ENCODE data around the gene LSAMP.

DNA sequence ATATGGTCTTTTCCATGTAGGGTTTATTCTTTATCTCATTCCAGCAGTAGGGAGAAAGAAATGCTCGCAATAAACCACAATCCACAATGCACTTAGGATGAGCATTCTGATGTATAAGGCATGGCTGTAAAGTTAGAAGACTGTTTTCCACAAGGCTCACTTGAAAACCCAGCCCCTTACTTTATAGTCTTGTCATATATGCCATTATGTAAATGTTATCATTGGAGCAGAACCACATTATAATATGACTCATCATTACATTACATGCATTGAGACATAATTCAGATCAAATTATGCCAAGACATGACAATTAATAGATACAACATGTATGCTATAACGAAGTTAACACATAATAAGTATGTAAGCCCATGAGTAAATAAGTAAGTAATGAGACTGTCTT, 348.1 kb downstream of the LSAMP start:
- TF ChIP-seq TCF7L2 (IDR thresholded peaks at IDR 0.05; ENCODE audit: low read depth, low read length), result no peak
- TF ChIP-seq, protein P1, sequence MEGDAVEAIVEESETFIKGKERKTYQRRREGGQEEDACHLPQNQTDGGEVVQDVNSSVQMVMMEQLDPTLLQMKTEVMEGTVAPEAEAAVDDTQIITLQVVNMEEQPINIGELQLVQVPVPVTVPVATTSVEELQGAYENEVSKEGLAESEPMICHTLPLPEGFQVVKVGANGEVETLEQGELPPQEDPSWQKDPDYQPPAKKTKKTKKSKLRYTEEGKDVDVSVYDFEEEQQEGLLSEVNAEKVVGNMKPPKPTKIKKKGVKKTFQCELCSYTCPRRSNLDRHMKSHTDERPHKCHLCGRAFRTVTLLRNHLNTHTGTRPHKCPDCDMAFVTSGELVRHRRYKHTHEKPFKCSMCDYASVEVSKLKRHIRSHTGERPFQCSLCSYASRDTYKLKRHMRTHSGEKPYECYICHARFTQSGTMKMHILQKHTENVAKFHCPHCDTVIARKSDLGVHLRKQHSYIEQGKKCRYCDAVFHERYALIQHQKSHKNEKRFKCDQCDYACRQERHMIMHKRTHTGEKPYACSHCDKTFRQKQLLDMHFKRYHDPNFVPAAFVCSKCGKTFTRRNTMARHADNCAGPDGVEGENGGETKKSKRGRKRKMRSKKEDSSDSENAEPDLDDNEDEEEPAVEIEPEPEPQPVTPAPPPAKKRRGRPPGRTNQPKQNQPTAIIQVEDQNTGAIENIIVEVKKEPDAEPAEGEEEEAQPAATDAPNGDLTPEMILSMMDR (IDR thresholded peaks at IDR 0.05), result no peak
- no peak for TF ChIP-seq POLR2AphosphoS5 (IDR thresholded peaks at IDR 0.05; ENCODE audit: low read depth, low read length)
- TF ChIP-seq SIN3A (IDR thresholded peaks at IDR 0.05; ENCODE audit: borderline replicate concordance, insufficient read depth, low read depth, low read length), result no peak
